HL-60 (cell line): ENCODE results near the gene UBR2.
"Not testable (repeated sequence)": the region's sequence is repeated elsewhere in the genome, so short reads cannot be mapped to it uniquely, and the experiment has no call there.

Source experiments
- DNase-seq, 2 experiments: peaks; one replicate each; pipeline ENCODE4 v3.0.0-alpha.2; 2010 to 2020; ENCODE audit warnings: low read depth in 1 of 2, low spot score in 1 of 2
- H3K27ac ChIP-seq: fragments of 250-450 bp; sonication (Bioruptor Pico); replicated peaks from 2 replicates; pipeline ENCODE4 v1.5.1; 2020; ENCODE audit warnings: mild to moderate bottlenecking, moderate library complexity
- H3K27me3 ChIP-seq: fragments of 250-450 bp; sonication (Bioruptor Pico); 2 replicates; pipeline ENCODE4 v1.5.1; 2021; ENCODE audit warnings: mild to moderate bottlenecking, moderate library complexity; ENCODE audit not compliant: insufficient read depth, poor library complexity, severe bottlenecking
- H3K4me3 ChIP-seq: replicated peaks from 2 replicates; pipeline ENCODE4 v1.5.1; 2011; ENCODE audit warnings: mild to moderate bottlenecking, control low read depth, low read length; ENCODE audit not compliant: insufficient read depth
- CTCF ChIP-seq: IDR thresholded peaks from one replicate; pipeline ENCODE4 v1.5.1; 2011; ENCODE audit warnings: low read length, control low read depth, inconsistent platforms; ENCODE audit not compliant: insufficient read depth
- GABPA ChIP-seq: IDR thresholded peaks from 2 replicates; pipeline ENCODE4 v1.6.1; 2012; ENCODE audit warnings: low read depth
- POLR2AphosphoS5 ChIP-seq: IDR thresholded peaks from 2 replicates; pipeline ENCODE4 v1.6.1; 2012; ENCODE audit warnings: low read depth
- REST ChIP-seq: IDR thresholded peaks from 2 replicates; pipeline ENCODE4 v1.6.1; 2012; ENCODE audit warnings: low read depth; ENCODE audit not compliant: insufficient replicate concordance
- SPI1 ChIP-seq: IDR thresholded peaks from 2 replicates; pipeline ENCODE4 v1.6.1; 2012; ENCODE audit warnings: low read depth, mild to moderate bottlenecking, borderline replicate concordance

Gene UBR2

GRCh38 chr6:42659806-42660205 is 96.0 kb downstream of the UBR2 start:
- no peak for DNase-seq
- no peak overlapping the region for H3K4me3 ChIP-seq

DNA sequence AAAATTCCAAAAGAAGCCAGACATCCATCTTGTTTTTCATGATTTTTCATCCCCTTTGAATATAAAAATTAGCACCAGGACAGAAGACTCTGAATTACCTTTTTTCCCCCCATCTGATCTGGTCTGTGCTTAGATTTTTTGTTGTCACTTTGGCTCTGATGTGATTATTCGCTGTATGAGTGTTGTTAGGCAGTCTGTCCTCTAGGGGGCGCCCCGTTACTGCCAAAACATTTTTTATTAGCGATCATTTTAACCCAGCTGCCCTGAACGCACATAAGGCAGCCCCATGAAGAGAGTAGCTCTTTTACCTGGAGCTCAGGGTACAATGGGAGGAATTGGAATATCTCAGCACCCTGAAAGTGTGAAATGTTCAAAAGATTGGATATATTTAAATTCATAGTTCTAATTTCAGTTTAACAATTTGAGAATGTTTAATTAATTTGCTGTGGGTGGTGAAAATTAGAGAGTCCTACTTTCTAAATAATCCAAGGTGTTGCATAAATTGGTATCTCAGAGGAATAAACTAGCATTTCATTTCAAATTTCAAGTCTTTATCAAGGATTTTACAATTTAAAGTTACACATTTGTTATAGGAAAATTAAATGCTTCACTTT is 97.8 kb downstream of the UBR2 start:
- TF ChIP-seq POLR2AphosphoS5 (no peak), GABPA (no peak), CTCF (peak; percentile 62), REST (no peak)
- no peak overlapping the region for H3K4me3 ChIP-seq
- no peak overlapping the region for H3K27ac ChIP-seq
- H3K27me3 ChIP-seq = no peaks in the 10 kb centered on the region
- peak; percentile 7 to 82 for DNase-seq

More at GRCh38 chr6:42659806-42660205, 96.0 kb downstream of the UBR2 start:
- H3K27ac ChIP-seq = no peak overlapping the region
- TF ChIP-seq GABPA = no peak
- no peak for TF ChIP-seq POLR2AphosphoS5
- TF ChIP-seq SPI1 = no peak
- TF ChIP-seq REST = no peak
- no peak for TF ChIP-seq CTCF
- no peaks in the 10 kb centered on the region for H3K27me3 ChIP-seq

- Histone ChIP-seq H3K4me3 (no peak overlapping the region), H3K27me3 (no peaks in the 10 kb centered on the region), H3K27ac (no peak overlapping the region)
- DNase-seq = no peak
- TF ChIP-seq CTCF (no peak), GABPA (no peak), POLR2AphosphoS5 (no peak), SPI1 (no peak), REST (no peak)
These were observed 100.9 kb downstream of the UBR2 start for GRCh38 chr6:42664718-42665117.

DNA sequence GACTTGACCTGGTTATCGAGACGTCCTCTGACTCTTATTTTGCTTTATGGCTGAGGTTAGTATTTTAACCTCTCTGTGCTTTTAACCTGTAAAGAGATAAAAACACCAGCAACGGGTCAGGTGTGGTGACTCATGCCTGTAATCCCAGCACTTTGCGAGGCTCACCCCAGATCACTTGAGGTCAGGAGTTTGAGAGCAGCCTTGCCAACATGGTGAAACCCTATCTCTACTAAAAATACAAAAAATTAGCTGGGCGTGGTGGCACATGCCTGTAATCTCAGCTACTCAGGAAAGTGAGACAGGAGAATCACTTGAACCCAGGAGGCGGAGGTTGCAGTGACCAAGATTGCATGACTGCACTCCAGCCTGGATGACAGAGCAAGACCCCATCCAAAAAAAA is 110.5 kb downstream of the UBR2 start:
- not testable (repeated sequence) for DNase-seq, H3K27ac ChIP-seq, H3K4me3 ChIP-seq, H3K27me3 ChIP-seq
